ENCODE data around the gene LPAR1.

- TF ChIP-seq CTCF (conservative IDR thresholded peaks at IDR 0.05 in 1 of 2, IDR thresholded peaks at IDR 0.05 in 1 of 2; ENCODE audit: low read depth in 1 of 2, low read length in 2 of 2) (no peak), EZH2 (IDR thresholded peaks at IDR 0.05; ENCODE audit: low read length, missing control alignments) (no peak)
Observed at GRCh38 chr9:110921705-110922104, 116.6 kb downstream of the LPAR1 start.

All from fibroblast of lung (primary cell).